Stimulated activated CD4-positive, alpha-beta T cell treated with anti-CD3 and anti-CD28 coated beads, Interleukin-1b, Interleukin-23, amount 100 ng/mL, for 48 hours (primary cell): ENCODE measurements around the gene IFT81.
"Not testable (repeated sequence)": the region's sequence is repeated elsewhere in the genome, so short reads cannot be mapped to it uniquely, and the experiment has no call there.

Experiments
- DNase-seq: peaks from one replicate; pipeline ENCODE4 v3.0.0-alpha.2; 2020

The IFT81 gene

DNA sequence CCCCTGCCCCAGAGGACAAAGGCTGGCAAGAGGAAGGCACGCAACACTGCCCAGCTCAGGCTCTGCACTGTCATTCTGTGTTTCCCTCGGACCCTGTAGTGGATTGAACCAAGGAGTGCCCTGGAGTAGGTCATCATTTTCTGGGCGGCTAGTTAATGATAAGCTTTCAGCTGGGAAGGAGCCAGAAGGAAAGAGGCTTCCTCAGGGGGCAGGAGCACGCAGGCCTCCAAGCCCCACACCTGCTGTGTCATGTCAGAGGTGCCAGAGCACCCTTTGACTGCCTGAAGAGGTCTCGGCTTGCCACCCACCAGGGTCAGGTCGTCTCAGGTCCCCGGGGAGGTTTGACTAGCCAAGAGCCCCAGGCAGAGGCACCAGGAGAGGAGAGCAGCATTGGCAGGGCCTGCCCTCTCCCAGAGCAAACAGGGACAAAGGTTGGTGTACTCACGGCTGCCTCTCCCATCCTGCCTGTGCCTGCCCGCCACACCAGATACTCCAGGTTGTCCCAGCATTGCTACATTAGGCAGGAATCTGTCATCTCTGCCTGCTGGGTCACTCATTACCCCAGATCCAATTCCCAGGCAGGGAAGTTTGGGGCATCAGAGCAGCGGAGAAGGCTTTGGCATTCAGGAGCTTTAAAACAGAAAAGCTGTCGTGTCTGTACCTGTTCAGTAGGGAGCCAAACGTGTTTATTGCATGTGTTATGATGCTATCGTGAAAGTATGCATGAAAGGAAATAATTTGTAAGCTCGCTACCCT is 123.4 kb downstream of the IFT81 start:
- no peak for DNase-seq

DNA sequence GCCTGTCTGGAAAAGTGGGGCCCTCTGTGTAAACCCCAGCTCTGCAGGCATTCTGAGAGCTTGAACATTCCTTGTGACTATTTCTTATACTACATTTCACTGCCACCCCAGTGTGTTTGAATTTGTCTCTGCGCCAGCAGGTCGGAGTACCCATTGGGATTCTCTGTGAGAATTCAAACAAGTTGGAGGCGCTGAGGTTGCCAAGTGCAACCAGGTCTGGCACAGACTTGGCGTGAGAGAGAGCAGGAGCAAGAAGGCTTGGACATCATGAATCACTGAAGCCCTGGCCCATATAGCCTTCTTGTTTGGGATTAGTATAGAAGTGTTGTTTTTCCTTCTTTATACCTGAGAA is 123.9 kb downstream of the IFT81 start:
- no peak for DNase-seq

DNA sequence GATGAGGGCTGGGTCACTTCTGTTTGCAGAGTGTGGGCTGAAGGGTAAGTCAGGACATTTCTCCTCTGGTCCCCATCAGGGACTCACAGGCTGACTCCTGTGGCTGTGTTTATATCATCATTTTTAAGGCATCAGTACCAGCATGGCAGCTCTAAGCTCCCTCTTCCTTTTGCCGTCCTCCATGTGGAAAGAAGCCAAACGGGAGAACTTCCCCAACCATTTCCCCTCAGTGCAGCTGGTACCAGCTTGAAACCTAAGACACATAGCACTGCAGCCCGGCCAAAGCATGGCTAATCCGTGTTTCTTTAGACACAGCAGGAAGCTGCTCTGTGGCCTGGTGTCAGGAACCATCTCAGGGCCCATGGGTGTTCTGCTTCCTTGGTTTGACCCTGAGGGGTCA is 124.9 kb downstream of the IFT81 start:
- DNase-seq = no peak

DNA sequence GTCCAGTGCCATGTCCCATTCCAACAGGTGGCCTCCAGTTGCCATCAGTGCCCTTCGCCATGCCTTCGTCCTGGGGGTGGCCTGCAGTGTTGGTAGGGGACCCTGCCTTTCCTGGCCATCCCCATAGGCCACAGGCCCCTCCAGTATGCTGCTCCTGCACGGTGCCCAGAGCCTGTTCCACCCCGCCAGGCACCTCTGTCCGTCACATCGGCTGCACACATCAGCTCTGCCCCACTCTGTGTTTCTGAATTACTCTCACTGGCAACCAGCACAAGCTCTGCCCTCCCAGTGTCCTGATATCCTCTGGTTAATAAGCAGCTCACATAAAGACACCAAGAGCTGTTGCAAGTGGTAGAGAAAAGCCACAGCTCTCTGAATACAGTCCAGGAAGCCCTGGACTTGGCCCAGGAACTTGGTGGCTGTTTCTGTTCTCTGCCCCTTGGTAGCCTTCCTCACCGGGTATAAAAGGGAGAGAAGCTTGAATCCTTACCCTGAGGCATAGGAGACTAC is 125.6 kb downstream of the IFT81 start:
- no peak for DNase-seq

DNA sequence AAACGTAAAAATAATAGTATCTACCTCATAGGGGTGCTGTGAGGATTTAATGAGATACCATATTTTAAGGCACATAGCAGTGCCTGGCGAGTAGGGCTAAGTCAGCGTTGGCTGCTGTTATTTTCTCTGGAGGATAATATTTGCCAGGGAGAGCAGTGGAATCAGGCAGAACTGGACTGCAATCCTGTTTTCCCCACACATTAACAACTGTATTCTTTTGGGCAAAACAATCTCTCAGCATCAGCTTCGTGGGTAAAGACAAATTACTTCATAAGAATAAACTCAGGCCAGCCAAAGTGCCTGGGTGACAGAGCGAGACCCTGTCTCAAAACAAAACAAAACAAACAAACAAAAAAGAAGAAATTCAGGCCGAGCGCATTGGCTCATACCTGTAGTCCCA is 127.2 kb downstream of the IFT81 start:
- no peak for DNase-seq

DNA sequence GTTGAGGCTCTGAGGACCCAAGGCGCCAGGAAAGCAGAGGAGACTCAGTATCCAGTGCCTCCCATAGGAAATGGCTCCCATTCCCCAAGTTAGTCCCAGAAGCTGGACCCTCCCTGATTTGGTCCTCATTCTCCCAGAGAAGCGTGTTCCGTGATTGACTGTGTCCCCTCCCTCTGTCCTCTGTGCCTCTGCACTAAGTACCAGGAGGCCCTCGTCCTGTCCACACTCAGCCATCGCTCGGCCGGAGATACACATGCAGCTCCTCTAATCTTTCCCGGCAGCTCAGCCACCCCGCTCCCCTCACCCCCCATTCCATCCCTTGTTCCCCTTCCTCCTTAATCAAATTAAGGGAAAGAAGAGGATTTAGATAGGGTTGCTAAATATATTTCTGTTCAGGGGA is 128.6 kb downstream of the IFT81 start:
- no peak for DNase-seq

DNA sequence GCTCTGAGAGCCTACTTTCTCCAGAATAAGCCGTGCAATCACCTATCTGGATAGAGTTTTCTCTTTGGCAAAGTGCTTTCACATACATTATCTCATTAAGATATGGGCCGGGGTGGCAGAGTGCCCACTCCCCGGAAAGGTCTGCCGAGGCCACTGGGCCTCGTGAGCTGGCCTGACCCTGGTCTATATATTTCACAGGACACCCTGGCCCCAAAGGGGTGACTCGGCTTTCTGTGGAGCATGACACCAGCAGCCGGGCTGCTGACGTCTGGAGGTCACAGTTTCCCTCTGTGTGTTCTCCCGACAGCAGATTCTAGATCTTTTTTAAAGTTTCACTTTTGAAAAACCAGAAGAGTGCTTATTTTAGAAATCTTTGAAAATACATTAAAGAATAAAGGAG is 129.0 kb downstream of the IFT81 start:
- no peak for DNase-seq

DNA sequence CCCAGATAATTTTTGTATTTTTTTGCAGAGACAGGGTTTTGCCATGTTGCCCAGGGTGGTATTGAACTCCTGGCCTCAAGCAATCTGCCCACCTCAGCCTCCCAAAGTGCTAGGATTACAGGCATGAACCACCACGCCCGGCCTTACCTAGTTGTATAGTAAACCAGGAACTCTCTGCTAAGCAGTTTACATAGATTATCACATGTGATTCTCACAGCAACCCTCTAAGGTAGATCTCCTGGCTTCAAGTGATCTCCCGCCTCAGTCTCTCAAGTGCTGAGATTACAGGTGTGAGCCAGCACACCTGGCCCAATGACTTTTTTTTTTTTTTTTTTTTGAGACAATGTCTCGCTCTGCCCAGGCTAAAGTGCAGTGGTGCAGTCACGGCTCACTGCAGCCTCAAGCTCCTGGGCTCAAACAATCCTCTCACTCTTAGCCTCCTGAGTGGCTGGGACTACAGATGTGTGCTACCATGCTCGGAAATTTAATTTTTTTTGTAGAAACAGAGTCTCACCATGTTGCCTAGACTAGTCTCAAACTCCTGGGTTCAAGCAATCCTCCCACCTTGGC is 130.9 kb downstream of the IFT81 start:
- no peak for DNase-seq

DNA sequence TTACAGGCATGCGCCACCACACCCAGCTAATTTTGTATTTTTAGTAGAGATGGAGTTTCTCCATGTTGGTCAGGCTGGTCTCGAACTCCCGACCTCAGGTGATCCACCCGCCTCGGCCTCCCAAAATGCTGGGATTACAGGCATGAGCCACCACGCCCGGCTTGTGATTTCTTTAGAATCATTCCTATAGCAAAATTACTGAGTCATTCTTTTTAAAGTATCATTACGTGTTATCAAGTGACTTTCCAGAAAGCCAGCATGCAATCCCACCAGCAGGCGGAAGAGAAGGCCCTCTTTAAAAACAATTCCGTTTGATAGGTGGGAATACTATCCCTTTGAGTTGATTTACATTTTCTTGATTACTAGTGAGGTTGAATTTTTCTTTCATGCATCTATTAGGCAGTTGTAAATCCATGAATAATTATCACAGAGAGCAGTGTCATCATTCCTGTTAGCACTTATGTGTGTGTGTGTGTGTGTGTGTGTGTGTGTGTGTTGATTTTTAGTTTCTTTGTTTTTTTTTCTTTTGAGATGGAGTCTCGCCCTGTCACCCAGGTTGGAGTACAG is 131.8 kb downstream of the IFT81 start:
- not testable (repeated sequence) for DNase-seq

DNA sequence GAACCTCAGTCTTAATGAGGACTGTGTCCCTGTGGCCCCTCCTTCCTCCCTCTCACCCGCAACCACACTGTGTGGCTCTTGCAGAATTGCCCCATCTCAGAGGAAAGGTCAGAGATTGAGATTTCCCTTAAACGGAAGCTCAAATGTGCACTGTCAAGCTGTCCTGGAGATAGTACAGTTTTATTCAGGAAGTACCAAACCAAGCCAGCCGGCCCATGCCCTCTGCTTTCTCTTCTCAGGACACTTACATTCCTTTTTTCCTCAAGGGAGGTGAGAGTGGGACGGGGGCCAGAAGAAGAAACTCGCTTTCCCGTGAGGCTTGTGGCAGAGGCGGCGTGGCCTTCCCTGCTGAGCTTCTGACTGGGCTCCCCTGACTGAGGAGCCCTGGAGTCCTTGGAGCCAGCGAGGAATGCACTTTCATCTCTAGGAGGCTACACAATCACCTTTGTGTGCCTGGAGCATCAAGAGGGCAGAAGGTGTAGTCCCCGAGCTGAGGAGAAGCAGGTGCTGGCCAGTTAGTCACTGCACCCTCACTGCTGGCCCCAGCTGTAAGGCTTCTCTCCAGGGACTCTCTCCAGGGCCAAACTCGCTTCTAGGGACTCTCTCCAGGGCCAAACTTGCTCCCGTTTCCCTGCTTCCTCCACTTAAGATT is 132.7 kb downstream of the IFT81 start:
- DNase-seq = no peak

DNA sequence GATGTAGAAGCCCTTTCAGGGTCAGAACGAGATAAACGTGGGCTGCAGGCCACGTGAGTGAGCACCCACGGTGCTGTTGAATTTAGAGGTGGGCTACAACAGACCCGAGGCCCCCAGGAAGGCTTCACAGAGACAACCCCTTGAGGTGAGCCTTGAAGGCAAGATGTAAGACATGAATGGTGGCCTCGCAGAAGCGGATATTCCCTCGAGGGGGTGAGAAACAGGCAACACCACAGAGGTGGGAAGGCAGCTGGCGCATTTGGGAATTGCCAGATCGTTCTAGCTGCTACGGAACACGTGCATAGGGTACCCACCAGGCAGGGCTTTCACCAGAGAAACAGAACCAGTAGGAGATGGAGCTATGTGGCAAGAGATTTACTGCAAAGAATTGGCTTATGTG is 134.3 kb downstream of the IFT81 start:
- DNase-seq = no peak

DNA sequence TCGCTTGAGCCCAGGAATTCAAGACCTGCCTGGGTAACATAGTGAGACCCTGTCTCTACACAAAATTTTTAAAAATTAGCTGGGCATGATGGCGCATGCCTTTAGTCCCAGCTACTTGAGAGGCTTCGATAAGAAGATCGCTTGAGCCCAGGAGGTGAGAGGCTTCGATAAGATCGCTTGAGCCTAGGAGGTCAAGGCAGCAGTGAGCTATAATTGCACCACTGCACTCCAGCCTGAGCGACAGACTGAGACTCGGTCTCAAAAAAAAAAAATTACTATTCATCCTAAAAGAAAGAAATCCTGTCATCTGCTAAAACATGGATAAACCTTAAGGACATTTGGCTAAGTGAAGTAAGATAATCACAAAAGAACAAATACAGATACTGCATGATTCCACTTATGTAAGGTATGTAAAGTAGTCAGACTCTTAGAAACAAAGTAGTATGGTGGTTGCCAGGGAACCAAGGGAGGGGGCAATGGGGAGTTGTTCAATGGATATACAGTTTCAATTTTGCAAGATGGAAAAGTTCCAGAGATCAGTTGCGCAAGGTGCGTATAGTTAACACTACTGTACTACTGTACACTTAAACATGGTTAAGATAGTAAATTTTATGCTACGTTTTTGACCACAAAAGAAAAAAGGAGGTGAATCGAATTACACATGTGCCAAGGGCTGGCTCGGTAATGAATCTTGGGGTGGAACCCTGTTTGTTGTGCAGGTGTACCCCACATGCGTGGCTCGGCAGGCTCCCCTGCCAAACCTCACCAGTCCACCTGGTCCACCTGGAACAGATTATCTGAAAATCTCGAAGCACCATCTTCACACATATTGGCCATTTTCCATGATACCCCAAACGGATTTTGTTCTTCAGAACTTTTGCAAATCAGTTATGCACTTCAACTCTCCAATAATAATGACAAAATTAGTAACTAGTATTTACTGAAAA is 138.6 kb downstream of the IFT81 start:
- DNase-seq = no peak

DNA sequence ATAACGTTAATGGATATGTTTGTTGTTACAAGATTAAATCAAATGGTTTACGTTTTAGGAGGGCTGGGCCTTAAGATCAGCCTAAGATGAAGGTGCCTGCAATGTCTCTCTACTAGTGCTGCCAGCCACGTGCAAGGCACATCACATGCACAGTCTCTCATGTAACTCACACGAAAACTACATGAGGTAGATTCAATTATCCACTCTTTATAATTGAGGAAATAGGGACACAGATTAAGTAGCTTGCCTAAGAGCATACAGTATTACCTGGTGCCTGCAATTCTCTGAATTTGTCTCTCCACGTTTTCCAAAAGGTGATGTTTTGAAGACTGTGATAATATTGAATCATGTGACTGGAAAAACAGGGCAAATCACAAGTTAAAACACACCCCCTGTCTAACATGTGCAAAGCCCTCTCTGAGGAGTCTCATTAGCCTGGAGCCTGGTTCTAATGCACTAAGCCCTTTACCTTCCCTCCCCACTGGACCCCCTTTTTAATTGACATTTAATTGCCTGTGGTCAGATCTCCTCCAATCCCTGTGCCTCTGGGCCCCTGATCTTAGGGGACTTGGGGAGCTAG is 142.3 kb downstream of the IFT81 start:
- DNase-seq = no peak

DNA sequence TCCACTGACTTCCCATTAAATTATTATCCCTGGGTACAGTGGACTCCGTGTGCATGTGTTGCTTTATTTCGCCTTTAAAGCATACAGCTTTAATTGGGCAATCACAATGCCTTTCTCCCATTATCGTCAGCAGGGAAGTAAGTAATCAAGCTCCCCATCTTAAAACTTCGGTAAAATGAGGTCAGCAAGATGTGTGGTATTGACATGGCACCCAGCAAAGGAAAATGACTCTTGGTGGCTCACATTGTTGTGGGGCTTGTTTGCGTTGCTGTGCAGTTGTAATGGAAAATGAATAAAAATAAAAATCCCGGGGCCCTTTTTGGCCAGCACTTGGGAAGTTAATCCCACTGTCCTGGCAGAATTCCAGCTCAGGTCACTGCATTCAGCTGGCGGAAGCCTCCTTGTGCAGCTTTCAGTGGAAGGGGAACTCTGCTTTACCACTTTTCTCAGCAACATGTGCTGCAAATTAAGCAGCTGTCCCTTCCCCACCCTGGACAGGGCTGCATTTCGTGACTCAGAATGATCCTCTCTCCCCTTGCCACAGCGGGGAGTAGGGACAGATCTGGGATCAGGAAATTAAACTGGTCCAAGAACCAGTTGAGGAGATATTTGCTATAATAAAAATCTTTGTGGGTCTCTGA is 142.9 kb downstream of the IFT81 start:
- no peak for DNase-seq
